HepG2 (cell line): ENCODE results near the gene FNIP2. TPM values are rescaled to one million over a fixed set of nuclear protein-coding genes. Genes with fewer than 3 reads are reported as not detected.

ENCODE experiments used
- ATAC-seq: fragments of 200-7000 bp; cut with Tn5 transposase; 3 replicates; pipeline ENCODE4 v1.9.1; 2020; ENCODE audit warnings: mild to moderate bottlenecking, moderate library complexity
- BruUV-seq: library from RNA; stranded (reverse); fragments of 400-500 nt; replicated peaks from 2 replicates; lab custom pipeline; 2021; lab: Mats Ljungman, UMichigan
- CTCF ChIA-PET: fragments of 300-600 bp; formaldehyde crosslinking; extraction: SDS; loops from one replicate; lab custom pipeline; 2021; ENCODE audit warnings: low total read pairs, inconsistent platforms, low intra/inter-chr PET ratio; lab: Yijun Ruan, JAX
- POLR2A ChIA-PET: fragments of 350-600 bp; sonication (Branson Sonifier 250); formaldehyde crosslinking; loops from one replicate; lab custom pipeline; 2020; ENCODE audit warnings: antibody characterized with exemption, inconsistent platforms; lab: Yijun Ruan, JAX
- DNase-seq: peaks from one replicate; pipeline ENCODE4 v3.0.0-alpha.2; 2015; ENCODE audit warnings: low spot score
- FAIRE-seq: peaks from 3 replicates; lab custom pipeline; 2011; peaks lifted over from hg19 to GRCh38; lab: Jason Lieb, UNC
- H2AFZ ChIP-seq: one replicate; pipeline ENCODE4 v1.6.1; 2011; ENCODE audit warnings: low read length, inconsistent platforms
- H3K27ac ChIP-seq: fragments of 300-600 bp; 3 replicates; pipeline ENCODE4 v1.8.0; 2011; ENCODE audit warnings: mixed run types, mild to moderate bottlenecking, mixed read lengths, low read length, inconsistent platforms; ENCODE audit not compliant: insufficient read depth; ENCODE audit errors: extremely low read length
- H3K27me3 ChIP-seq, 2 experiments: fragments of 200-600 bp in 1 of 2; 2 replicates in 1 of 2; 3 replicates in 1 of 2; pipeline versions ENCODE4 v1.6.0 to v1.8.0; 2011; ENCODE audit warnings: low read length in 2 of 2, mild to moderate bottlenecking in 2 of 2, moderate library complexity in 2 of 2, inconsistent platforms in 1 of 2; ENCODE audit not compliant: insufficient read depth in 2 of 2, control insufficient read depth in 1 of 2
- H3K36me3 ChIP-seq, 2 experiments: fragments of 200-600 bp in 1 of 2; replicated peaks in 1 of 2; 2 replicates in 1 of 2; 3 replicates in 1 of 2; pipeline versions ENCODE4 v1.5.1 to v1.8.0; 2011; ENCODE audit warnings: low read length in 2 of 2, inconsistent platforms in 1 of 2; ENCODE audit not compliant: insufficient read depth in 2 of 2, control insufficient read depth in 1 of 2
- H3K4me1 ChIP-seq: 2 replicates; pipeline ENCODE4 v1.5.1; 2012; ENCODE audit warnings: low read length, inconsistent platforms; ENCODE audit not compliant: insufficient read depth
- H3K4me2 ChIP-seq: 2 replicates; pipeline ENCODE4 v1.6.0; 2011; ENCODE audit warnings: low read depth, low read length, inconsistent platforms
- H3K4me3 ChIP-seq, 3 experiments: fragments of 200-600 bp in 1 of 3; sonication (generic), shearing (Covaris generic) in 1 of 3; replicated peaks in 1 of 3; 2 replicates each; pipeline ENCODE4 v1.5.1; 2011 to 2016; ENCODE audit warnings: low read length in 3 of 3, inconsistent platforms in 2 of 3, low read depth in 2 of 3, mild to moderate bottlenecking in 2 of 3, control low read depth in 1 of 3, mixed read lengths in 1 of 3; ENCODE audit not compliant: insufficient read depth in 1 of 3
- H3K79me2 ChIP-seq: one replicate; pipeline ENCODE4 v1.6.1; 2011; ENCODE audit warnings: low read length, inconsistent platforms; ENCODE audit not compliant: insufficient read depth
- H3K9ac ChIP-seq: 2 replicates; pipeline ENCODE4 v1.6.0; 2011; ENCODE audit warnings: mild to moderate bottlenecking, low read depth, low read length, inconsistent platforms; ENCODE audit not compliant: insufficient read depth
- H3K9me3 ChIP-seq: 2 replicates; pipeline ENCODE4 v1.5.1; 2012; ENCODE audit warnings: mild to moderate bottlenecking, low read length
- H4K20me1 ChIP-seq: 2 replicates; pipeline ENCODE4 v1.6.0; 2011; ENCODE audit warnings: inconsistent platforms, mild to moderate bottlenecking, low read length, moderate library complexity; ENCODE audit not compliant: insufficient read depth
- AHR ChIP-seq: IDR thresholded peaks from 2 replicates; pipeline ENCODE4 v1.6.1; 2018; ENCODE audit warnings: missing genetic modification reagents, missing compliant biosample characterization
- CAMTA2 ChIP-seq: sonication (generic); formaldehyde crosslinking; IDR thresholded peaks from 2 replicates; pipeline ENCODE4 v1.4.0; 2020; ENCODE audit warnings: mild to moderate bottlenecking, missing genetic modification reagents, borderline replicate concordance
- GZF1 ChIP-seq: sonication (generic); formaldehyde crosslinking; IDR thresholded peaks from 2 replicates; pipeline ENCODE4 v1.5.1; 2020; ENCODE audit warnings: mild to moderate bottlenecking, missing genetic modification reagents
- JUND ChIP-seq: sonication (generic); formaldehyde crosslinking; IDR thresholded peaks from 2 replicates; pipeline ENCODE4 v1.8.0; 2022; ENCODE audit warnings: mild to moderate bottlenecking, missing genetic modification reagents
- MXD4 ChIP-seq: IDR thresholded peaks from 2 replicates; pipeline ENCODE4 v1.6.1; 2016; ENCODE audit warnings: mild to moderate bottlenecking, missing biosample characterization, missing genetic modification reagents
- PRMT3 ChIP-seq: sonication (generic); formaldehyde crosslinking; IDR thresholded peaks from 2 replicates; pipeline ENCODE4 v1.8.1; 2022; ENCODE audit warnings: low read depth, mild to moderate bottlenecking, moderate library complexity, missing genetic modification reagents, borderline replicate concordance
- SRY ChIP-seq: sonication (generic); formaldehyde crosslinking; IDR thresholded peaks from 2 replicates; pipeline ENCODE4 v1.8.0; 2022; ENCODE audit warnings: mild to moderate bottlenecking, missing genetic modification reagents
- TAF1 ChIP-seq: sonication (generic); formaldehyde crosslinking; IDR thresholded peaks from 2 replicates; pipeline ENCODE4 v1.4.0; 2020; ENCODE audit warnings: missing genetic modification reagents
- TMF1 ChIP-seq: sonication (generic); formaldehyde crosslinking; IDR thresholded peaks from 2 replicates; pipeline ENCODE4 v1.8.1; 2022; ENCODE audit warnings: low read depth, missing genetic modification reagents
- ZBTB7A ChIP-seq: sonication (generic); formaldehyde crosslinking; IDR thresholded peaks from 2 replicates; pipeline ENCODE4 v1.8.0; 2022; ENCODE audit warnings: mild to moderate bottlenecking, missing genetic modification reagents
- ZC3H13 ChIP-seq: sonication (generic); formaldehyde crosslinking; IDR thresholded peaks from 2 replicates; pipeline ENCODE4 v1.8.1; 2023; ENCODE audit warnings: mild to moderate bottlenecking, missing genetic modification reagents, moderate library complexity
- ZIK1 ChIP-seq: sonication (generic); formaldehyde crosslinking; IDR thresholded peaks from 2 replicates; pipeline ENCODE4 v1.5.0; 2020; ENCODE audit warnings: mild to moderate bottlenecking, low read depth, missing genetic modification reagents, borderline replicate concordance
- ZNF543 ChIP-seq: sonication (generic); formaldehyde crosslinking; IDR thresholded peaks from 2 replicates; pipeline ENCODE4 v1.4.0; 2020; ENCODE audit warnings: mild to moderate bottlenecking, missing genetic modification reagents
- ZNF670 ChIP-seq: sonication (generic); formaldehyde crosslinking; IDR thresholded peaks from 2 replicates; pipeline ENCODE4 v1.8.0; 2022; ENCODE audit warnings: mild to moderate bottlenecking, missing genetic modification reagents, borderline replicate concordance
- WGBS: methylation state at CpG from one replicate; pipeline ENCODE4 v1.1.6; 2017; ENCODE audit warnings: low lambda C conversion rate; 5-methylcytosine and 5-hydroxymethylcytosine counted together
- in situ Hi-C: cut with HindIII; loops from 2 replicates; pipeline ENCODE4 v1.10.0; 2017; ENCODE audit warnings: low pct_unique_long_range_greater_than_20kb; ENCODE audit not compliant: extremely low pct_ligation_motif_present
- intact Hi-C: fragments of 100-400 bp; cut with micrococcal nuclease; formaldehyde crosslinking; loops from one replicate; pipeline ENCODE4 v1.10.0; 2022; ENCODE audit not compliant: unreplicated experiment
- polyA plus RNA-seq, 8 experiments: library from polyadenylated mRNA; depleted of rRNA in 3 of 8; stranded (reverse) in 7 of 8; unstranded in 1 of 8; fragments of >200 nt; fragmentation: Illumina TruSeq in 4 of 8; extraction: Trizol in 4 of 8; gene quantifications; 2 replicates each; pipeline versions ENCODE4 v1.2.1 to v1.2.3, GENCODE V29; 2011 to 2016; ENCODE audit warnings: low read depth in 4 of 8, missing spikeins in 1 of 8, mixed read lengths in 1 of 8; ENCODE audit not compliant: insufficient read depth in 1 of 8
- total RNA-seq, 5 experiments: library from RNA; depleted of rRNA; stranded (reverse); fragments of >200 nt; fragmentation: Illumina TruSeq; extraction: Trizol; gene quantifications; 2 replicates each; pipeline ENCODE4 v1.2.3, GENCODE V29; 2016; ENCODE audit warnings: low read depth in 1 of 5
- TF ChIP-seq, protein P1 (sequence below): sonication (generic); formaldehyde crosslinking; IDR thresholded peaks from 2 replicates; pipeline ENCODE4 v1.5.1; 2020; ENCODE audit warnings: missing genetic modification reagents, mild to moderate bottlenecking, borderline replicate concordance
- TF ChIP-seq, protein P2 (sequence below): IDR thresholded peaks from 2 replicates; pipeline ENCODE4 v1.6.1; 2018; ENCODE audit warnings: missing genetic modification reagents, mild to moderate bottlenecking, missing compliant biosample characterization
- TF ChIP-seq, protein P3 (sequence below): sonication (generic); formaldehyde crosslinking; IDR thresholded peaks from 2 replicates; pipeline ENCODE4 v1.5.0; 2020; ENCODE audit warnings: mild to moderate bottlenecking, missing genetic modification reagents

The FNIP2 gene
- total and polyA plus RNA-seq, 2 of the 13 experiments (the other 11 are each of a cell fraction or from before 2014, with no cell fraction given): 15.5 to 21.0 TPM

DNA sequence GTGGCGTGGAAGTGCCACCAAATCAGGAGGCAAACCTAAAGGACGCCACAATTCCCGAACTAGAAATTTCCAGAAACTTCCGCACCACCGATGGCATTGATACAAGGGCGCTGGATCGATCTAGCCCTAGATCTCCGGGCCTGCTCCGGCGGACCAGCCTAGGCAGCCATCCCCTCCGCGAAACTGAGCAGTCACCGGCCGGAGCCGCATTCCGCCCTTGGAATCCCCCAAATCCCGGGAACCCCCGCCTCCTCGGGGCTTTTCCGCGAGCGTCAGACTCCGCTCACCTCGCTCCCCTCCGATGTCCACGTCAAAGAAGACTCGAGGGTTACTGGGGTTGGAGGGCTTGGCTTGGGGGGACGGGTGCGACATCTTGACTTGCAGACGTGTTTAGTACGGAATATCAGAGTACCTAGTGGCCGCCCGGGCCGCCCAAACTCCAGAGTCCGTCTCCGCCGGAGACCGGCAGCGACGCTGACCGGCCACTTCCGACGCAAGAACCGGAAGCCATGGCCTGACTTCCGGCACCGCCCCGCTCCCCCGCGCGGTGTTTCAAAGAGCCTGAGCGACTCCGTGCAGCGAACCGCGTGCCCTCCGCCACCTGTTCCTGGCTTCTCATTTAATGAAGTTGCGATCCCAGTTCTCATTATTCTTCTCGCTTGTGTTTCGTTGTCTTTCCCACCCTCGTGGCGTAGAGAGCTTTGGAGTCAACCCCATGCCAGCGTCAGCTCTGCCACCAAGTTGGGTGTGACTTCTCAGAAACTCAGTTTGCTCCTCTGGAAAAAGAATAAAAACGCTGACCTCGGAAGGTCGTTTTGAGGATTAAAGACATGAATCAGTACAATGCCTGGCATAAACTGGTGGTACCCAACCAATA is 45.7 kb upstream of the FNIP2 start, which contains the start of gene PPID:
PPID (minus strand) TSS at position 480 of the 877 bp plus-strand sequence; CDS start at position 372, 108 bp downstream.
- BruUV-seq: TSS peak; percentile 55
- peak within 1 kb of the TSS; percentile 87 for H3K4me2 ChIP-seq
- ATAC-seq (peak; percentile 98), FAIRE-seq (peak; percentile 84), DNase-seq (peak; percentile 77)
- peak within 1 kb of the TSS; percentile 94 for H2AFZ ChIP-seq
- peaks cover 36% of the 10 kb centered on the region for H3K79me2 ChIP-seq
- in situ Hi-C loops: loop anchor here (10.0 kb wide), 1 partner anchor 482 kb away; no protein-coding TSS in a partner anchor
- H3K27me3 ChIP-seq: no peaks in the 10 kb centered on the region; a peak in 1 of 5 replicates
- no peaks in the 10 kb centered on the region for H3K9me3 ChIP-seq
- peak within 1 kb of the TSS; percentile 78 for H3K9ac ChIP-seq
- under 1% methylated on average over 22 of the region's 65 CpGs for WGBS
- ChIA-PET POLR2A (no interaction called here), CTCF (no interaction called here)
- no peaks in the 10 kb centered on the region for H4K20me1 ChIP-seq
- H3K4me3 ChIP-seq: peak within 1 kb of the TSS; percentile 80 to 96 (median 93)
- H3K27ac ChIP-seq: peak within 1 kb of the TSS; percentile 81
- peaks cover 4 to 29% of the 10 kb centered on the region in 2 experiments; a peak in 4 of 5 replicates for H3K36me3 ChIP-seq
- peaks cover 40% of the 10 kb centered on the region for H3K4me1 ChIP-seq
- intact Hi-C loops: loop anchor here (1.0 to 10.0 kb wide), 2 partner anchors 51 to 382 kb away; partner anchors contain the start of genes ETFDH and RAPGEF2
- TF ChIP-seq, protein P1, sequence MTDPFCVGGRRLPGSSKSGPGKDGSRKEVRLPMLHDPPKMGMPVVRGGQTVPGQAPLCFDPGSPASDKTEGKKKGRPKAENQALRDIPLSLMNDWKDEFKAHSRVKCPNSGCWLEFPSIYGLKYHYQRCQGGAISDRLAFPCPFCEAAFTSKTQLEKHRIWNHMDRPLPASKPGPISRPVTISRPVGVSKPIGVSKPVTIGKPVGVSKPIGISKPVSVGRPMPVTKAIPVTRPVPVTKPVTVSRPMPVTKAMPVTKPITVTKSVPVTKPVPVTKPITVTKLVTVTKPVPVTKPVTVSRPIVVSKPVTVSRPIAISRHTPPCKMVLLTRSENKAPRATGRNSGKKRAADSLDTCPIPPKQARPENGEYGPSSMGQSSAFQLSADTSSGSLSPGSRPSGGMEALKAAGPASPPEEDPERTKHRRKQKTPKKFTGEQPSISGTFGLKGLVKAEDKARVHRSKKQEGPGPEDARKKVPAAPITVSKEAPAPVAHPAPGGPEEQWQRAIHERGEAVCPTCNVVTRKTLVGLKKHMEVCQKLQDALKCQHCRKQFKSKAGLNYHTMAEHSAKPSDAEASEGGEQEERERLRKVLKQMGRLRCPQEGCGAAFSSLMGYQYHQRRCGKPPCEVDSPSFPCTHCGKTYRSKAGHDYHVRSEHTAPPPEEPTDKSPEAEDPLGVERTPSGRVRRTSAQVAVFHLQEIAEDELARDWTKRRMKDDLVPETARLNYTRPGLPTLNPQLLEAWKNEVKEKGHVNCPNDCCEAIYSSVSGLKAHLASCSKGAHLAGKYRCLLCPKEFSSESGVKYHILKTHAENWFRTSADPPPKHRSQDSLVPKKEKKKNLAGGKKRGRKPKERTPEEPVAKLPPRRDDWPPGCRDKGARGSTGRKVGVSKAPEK: peak; percentile 50; the same call in 1 of the 2 replicates
- TF ChIP-seq AHR (CRISPR knock-in tag) (peak; percentile 44; the same call in 1 of the 2 replicates), ZC3H13 (CRISPR knock-in tag) (peak; percentile 55), JUND (no peak), ZNF670 (CRISPR knock-in tag) (peak; percentile 52; the same call in 1 of the 2 replicates), ZNF543 (CRISPR knock-in tag) (no peak), ZBTB7A (CRISPR knock-in tag) (no peak), TMF1 (no peak), MXD4 (CRISPR knock-in tag) (peak; percentile 99), CAMTA2 (CRISPR knock-in tag) (no peak), PRMT3 (CRISPR knock-in tag) (no peak), TAF1 (CRISPR knock-in tag) (peak; percentile 82), ZIK1 (CRISPR knock-in tag) (no peak), SRY (CRISPR knock-in tag) (no peak; the same call in 1 of the 2 replicates), GZF1 (CRISPR knock-in tag) (peak; percentile 65; the same call in 1 of the 2 replicates)
- TF ChIP-seq, protein P2, sequence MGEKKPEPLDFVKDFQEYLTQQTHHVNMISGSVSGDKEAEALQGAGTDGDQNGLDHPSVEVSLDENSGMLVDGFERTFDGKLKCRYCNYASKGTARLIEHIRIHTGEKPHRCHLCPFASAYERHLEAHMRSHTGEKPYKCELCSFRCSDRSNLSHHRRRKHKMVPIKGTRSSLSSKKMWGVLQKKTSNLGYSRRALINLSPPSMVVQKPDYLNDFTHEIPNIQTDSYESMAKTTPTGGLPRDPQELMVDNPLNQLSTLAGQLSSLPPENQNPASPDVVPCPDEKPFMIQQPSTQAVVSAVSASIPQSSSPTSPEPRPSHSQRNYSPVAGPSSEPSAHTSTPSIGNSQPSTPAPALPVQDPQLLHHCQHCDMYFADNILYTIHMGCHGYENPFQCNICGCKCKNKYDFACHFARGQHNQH (CRISPR knock-in tag): peak; percentile 95
- TF ChIP-seq, protein P3, sequence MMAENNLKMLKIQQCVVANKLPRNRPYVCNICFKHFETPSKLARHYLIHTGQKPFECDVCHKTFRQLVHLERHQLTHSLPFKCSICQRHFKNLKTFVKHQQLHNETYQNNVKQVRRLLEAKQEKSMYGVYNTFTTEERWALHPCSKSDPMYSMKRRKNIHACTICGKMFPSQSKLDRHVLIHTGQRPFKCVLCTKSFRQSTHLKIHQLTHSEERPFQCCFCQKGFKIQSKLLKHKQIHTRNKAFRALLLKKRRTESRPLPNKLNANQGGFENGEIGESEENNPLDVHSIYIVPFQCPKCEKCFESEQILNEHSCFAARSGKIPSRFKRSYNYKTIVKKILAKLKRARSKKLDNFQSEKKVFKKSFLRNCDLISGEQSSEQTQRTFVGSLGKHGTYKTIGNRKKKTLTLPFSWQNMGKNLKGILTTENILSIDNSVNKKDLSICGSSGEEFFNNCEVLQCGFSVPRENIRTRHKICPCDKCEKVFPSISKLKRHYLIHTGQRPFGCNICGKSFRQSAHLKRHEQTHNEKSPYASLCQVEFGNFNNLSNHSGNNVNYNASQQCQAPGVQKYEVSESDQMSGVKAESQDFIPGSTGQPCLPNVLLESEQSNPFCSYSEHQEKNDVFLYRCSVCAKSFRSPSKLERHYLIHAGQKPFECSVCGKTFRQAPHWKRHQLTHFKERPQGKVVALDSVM (CRISPR knock-in tag): no peak
